HG03575 (cell line): ENCODE data around the gene ANKS1A.
"Not testable (repeated sequence)": the region's sequence is repeated elsewhere in the genome, so short reads cannot be mapped to it uniquely, and the experiment has no call there.

Experiments used
- ATAC-seq: cut with Tn5 transposase; IDR thresholded peaks from one replicate; pipeline ENCODE4 v1.9.1; 2021; ENCODE audit not compliant: unreplicated experiment, insufficient number of reproducible peaks, low FRiP score; ENCODE audit errors: extremely low read depth

Gene ANKS1A

GRCh38 chr6:34884073-34884472 is 5.0 kb upstream of the ANKS1A start:
- not testable (repeated sequence) for ATAC-seq

DNA sequence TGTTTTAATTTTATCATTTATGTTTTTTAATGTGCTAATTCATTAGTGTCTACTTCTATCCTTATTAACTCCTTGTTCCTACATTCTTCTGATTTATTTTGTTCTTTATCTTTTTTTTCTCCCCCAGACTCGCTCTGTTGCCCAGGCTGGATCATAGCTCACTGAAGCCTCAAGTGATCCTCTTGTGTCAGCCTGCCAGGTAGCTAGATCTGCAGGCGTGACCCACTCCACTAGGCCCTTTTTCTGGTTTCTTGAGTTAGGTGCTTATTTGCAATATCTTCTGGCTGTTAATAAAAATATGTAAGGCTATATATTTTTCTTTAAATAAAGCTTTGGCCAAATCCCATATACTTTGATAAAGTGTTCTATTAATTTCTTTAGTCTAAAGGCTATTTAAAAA is 4.1 kb upstream of the ANKS1A start:
- no peak for ATAC-seq

- not testable (repeated sequence) for ATAC-seq
Observed at GRCh38 chr6:34885837-34886236, 3.2 kb upstream of the ANKS1A start.

DNA sequence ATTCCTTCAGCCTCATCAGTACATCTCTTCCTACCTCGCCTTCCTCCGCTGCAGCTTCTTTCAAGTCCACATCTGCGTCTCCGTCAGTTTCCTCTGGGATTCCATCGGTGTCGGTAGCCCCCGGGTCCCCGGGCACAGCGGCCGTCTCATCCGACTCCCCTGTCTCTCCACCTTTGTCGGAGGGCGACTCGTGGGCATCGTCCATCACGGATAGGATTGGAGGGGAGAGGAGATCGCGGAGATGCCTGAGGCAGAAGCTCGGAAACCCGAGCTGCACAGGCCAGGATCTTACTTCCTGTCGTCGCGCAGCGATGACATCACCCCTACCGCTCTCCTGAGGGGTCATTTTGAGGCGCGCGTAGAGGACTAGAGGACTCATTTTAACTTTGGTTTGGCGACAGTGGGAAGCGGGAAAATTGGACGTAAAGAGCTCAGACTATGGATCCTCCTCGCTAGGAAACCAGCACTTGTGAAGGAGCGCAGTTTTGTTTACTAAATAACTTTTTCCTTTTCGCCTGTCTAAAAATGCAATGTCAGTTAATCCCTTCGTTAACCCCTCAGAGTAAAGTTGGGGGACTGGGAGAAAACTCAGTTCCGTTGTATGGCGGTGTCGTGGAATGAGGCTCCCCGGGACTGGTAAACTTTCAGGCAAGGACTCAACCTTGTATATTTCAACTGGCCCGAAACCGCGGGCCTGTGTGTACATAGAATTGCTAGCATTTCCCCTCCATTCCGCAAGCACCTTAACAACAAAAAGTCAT is 1.1 kb upstream of the ANKS1A start, which contains the start of gene TAF11:
TAF11 (minus strand) TSS at position 290 of the 761 bp plus-strand sequence; CDS start at position 205, 85 bp downstream.
- no peak for ATAC-seq

GRCh38 chr6:34888514-34888856 is 570 bp upstream of the ANKS1A start:
- no peak for ATAC-seq

DNA sequence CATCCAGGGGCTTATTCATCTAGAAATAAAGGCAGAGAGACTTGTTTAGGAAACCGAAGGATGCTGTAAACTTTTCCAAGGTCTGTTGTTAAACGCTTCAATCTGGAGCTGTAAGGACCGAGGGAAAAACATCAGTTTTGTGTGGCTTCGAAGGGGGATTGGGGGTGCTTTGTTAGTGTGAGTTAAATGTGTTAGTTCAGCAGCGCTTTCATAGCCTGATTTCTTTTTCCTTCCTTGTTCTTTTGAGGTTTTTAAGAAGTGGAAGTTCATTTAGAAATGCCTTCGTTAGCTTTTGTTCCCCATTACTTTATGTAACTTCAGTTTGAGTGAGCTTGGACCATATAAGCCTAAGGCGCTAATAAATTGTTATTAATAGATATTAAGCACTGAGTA is 1.5 kb downstream of the ANKS1A start:
- no peak for ATAC-seq

- ATAC-seq: no peak
Observed at GRCh38 chr6:34891296-34891695, 2.2 kb downstream of the ANKS1A start.

DNA sequence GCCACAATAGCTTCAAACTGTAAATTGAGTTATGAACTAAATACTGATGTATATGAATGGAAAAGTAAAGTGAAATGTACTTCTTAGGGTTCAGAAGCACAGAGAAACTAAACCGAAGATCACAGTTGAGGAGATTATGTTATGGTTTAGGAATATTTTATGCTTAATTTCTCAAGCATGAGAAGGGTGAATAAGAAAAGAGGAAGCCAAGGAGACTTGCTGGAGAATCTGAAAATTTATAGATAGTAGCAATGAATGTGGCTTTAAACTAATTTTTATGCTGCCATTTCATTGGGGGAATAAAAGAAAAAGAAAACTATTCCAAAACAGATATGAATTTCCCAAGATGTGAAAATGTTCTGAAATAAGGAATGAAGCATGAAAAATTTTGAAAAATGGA is 5.6 kb downstream of the ANKS1A start:
- no peak for ATAC-seq

GRCh38 chr6:34897130-34897529 is 8.1 kb downstream of the ANKS1A start:
- no peak for ATAC-seq

DNA sequence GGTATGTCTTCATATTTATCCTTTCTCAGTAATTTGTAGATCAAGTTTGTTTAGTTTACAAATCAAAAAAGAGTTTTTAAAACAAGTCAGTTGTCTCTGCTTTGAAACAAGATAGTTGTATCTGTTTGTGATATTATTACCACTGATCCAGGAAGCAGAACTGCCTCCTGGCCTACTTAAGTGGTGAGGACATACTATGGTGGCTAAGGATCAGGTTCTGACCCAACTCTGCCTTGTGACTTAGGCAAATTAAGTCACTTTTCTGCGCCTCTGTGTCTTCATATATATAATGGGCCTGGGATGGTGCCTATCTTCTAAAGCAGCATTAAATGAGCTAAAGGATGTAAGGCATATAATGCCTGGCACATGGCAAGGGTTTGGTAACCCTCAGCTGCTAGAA is 8.7 kb downstream of the ANKS1A start:
- ATAC-seq: no peak

- ATAC-seq: not testable (repeated sequence)
Observed at GRCh38 chr6:34899748-34900147, 10.7 kb downstream of the ANKS1A start.

GRCh38 chr6:34900321-34901031 is 11.4 kb downstream of the ANKS1A start:
- no peak for ATAC-seq

DNA sequence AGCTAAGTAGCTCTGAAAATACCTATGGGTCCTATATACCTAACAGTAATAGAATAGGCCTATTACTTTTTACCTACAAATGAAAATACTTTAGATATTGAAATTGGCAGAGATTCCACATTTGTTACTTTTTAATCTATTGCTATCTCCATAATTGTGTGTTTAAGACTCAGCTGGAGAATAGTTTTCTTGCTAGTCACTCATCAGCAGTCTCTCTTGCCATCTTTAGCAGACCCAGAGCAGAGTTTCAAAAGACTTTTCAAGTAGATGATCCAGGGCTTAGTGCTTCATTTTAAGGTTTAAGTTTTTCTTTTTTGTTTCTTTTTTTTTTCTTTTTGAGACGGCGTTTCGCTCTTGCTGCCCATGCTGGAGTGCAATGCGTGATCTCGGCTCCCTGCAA is 12.9 kb downstream of the ANKS1A start:
- no peak for ATAC-seq

DNA sequence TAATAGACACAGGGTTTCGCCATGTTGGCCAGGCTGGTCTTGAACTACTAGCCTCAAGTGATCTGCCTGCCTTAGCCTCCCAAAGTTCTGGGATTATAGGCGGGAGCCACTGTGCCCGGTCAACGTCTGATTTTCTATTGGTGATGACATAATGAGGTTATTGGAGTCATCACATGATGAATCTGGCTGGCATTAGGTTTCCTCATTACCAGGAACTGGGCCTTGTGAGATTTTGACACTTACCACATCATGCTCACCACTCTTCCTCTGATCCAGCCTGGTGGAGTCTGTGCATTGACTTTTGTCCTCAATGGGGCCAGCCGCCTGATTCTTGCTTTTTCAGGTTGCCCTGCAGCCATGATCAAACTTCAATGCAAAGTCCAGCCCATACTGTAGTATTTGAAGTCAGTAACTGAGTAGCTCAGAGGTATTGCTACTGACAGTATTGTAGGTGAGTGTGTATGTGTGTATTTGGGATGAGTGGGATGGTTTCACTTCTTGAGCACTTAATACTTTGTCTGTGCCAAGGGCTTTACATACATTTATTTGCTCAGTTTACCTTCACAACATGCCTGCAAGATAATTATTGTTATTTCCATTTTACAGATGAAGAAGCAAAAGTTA is 16.0 kb downstream of the ANKS1A start:
- no peak for ATAC-seq

DNA sequence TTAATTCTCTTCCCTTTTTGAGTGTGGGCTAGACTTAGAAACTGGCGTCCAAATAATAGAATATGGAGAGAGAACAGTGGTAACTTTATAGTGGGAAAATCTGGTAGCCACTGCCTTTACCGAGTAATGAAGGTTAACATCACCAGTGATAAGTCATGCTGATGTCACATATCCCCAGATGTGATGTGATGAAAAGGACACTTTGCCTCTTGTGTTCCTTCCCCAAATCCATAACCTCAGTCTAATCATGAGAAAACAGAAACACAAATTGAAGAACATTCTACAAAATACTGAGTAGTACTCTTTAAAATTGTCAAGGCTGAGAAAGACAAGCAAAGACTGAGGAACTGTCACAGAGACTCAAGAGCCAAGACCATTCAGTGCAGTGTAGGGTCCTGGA is 17.8 kb downstream of the ANKS1A start:
- no peak for ATAC-seq

DNA sequence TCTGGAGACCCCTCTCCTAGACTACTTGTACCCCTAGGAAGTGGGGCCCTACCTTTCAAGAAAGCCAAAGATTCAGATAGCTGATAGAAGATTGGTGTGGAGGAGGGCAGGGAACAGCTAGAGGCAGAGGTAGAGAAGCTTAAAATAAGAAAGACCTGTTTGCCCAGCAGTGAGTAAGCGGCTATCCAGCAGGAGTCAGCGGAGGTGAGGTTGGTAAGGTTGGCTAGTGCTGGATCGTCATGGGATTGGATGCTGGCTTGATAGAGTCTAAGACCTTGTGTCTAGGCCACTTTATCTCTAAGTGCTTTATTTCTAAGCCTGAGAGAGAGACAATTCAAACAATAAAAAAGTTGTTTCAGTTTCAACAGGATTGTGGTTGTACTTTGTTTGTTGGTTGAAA is 19.1 kb downstream of the ANKS1A start:
- no peak for ATAC-seq

DNA sequence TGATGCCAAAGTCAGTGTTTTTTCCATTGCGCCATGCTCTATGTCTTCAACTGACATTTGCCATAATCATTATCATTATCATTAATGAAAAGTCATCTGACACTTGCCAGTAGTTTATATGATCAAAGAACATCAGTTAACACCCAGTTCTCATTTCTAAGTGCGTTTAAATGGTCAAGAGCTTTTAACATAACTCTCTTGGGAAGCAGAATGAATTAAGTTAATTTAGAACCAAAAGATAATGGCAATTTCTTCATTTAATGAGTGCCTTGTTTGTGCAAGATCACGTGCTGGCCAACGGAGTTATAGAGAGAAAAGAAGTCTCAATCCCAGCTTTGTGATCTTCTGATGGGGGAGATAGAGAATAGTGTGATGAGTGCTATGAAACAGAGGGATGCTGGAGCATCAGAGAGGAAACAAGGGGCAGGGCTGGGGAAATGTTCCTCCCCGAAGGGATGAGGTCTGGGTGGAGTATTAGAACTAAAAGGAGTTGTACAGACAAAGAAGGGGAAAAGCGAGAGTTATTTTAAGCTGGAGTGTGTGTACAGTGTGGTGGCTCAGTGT is 20.3 kb downstream of the ANKS1A start:
- ATAC-seq: no peak

GRCh38 chr6:34911822-34912221 is 22.8 kb downstream of the ANKS1A start:
- ATAC-seq: no peak

DNA sequence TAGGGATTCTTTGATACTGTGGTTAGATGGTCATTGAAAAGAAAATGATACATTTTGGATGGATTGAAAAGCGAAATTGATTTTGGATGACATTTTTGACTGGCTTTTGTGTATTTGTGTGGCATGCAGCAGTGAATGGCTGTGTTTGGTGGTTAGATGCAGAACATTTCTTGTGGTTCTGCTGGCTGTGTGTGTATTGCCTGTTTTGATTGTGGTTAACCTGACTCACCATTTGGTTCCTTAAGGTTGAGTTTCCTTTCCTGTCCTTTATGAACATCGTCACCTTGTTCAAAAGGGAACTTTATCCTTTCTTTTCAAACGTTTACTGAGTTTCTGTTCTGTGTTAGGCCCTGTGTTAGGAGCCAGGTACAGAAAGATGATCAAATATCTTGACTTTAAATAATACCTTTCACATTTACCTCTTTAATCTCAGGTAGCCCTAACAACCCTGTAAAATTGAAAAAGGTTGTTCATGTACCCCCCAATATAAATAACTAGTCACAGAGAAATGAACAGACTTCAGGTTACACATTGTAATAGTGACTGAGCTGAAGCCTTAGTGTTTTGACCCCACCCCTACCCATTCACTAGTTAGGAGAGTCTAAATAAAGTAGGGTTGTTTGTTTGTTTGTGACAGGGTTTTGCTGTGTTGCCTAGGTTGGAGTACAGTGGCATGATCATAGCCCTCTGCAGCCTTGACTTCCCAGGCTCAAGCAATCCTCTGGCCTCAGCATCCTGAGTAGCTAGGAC is 23.8 kb downstream of the ANKS1A start:
- no peak for ATAC-seq
